CD4-positive, alpha-beta T cell treated with Interleukin-10 for 1 hour (primary cell): Measurements from ENCODE around the gene KRTAP3-2.

ENCODE experiments used
- DNase-seq: peaks from one replicate; pipeline ENCODE4 v3.0.0-alpha.2; 2020

KRTAP3-2 gene

DNA sequence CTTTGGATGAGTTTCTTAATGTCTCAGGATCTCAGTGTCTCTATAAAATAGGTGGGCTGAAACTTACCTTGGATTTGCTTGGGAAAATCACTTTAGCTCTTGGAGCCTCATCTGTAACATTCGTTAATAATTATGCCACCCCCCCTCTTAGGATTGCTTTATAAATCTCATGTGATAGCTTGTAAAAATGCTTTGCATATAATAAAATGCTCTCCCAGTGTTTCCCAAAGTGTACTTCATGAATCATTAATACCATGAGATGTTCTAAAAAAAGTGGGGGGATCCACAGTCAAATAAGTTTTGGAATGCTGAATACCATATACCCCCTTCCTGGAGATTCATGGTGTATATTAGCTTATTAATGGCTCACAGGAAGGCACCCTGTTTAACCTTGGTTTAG lies 38.1 kb downstream of the KRTAP3-2 start:
- DNase-seq = no peak

DNA sequence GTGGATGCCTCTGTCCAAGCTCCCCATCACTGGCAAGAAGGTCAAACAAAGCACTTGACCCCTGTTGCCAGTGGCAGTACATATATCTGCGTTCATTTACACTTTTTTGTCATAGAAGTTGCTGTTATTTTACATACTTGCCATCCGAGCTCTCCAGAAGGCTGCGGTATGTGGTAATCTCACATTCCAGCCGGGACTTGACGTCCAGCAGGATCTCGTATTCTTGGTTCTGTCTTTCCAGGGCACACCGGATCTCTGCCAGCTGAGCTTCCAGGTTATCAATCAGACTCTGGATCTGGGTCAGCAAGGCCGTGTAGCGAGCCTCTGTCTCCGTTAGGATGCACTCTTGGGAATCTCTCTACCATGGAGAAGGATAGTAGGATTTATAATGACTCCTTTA lies 39.6 kb downstream of the KRTAP3-2 start:
- DNase-seq = no peak

DNA sequence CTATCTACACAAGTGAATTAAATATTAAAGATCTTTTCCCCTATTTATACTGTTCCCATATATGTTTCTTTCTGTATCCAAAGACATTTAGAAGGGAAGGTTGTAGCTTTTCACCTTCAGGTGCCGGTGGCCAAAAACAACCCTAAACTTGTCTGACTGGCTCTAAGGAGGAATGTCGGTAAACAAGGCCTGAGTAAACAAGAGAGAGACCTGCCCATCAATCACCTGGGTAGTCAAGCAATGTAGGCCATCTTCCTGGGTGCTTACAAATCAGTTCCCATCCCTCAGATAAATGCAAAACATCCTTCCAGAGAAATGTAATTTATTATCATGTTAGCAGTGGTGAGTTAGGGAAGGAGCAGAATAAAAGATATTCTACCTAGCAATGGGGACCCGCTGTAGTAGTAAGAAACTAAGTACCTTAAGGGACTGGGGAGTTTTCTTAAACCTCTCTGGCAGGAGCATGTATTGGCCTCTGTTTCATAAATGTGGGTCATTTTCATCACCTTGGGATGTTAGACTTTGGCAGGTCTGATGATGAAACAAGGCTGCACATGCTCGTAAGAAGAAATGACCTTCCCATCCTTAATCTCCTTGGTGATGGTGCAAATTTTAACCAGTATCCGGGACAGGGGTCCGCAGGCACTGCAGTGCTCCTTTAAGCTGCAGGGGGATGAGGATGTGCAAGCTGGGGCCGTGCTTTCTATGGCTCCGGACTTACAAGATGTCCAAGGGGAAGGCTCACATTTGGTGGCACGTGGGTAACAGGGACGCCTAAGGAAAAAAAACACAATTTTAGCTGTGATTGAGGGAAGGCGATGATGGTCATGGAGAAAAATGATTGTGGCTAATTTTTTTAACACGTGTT lies 41.4 kb downstream of the KRTAP3-2 start:
- DNase-seq = no peak

DNA sequence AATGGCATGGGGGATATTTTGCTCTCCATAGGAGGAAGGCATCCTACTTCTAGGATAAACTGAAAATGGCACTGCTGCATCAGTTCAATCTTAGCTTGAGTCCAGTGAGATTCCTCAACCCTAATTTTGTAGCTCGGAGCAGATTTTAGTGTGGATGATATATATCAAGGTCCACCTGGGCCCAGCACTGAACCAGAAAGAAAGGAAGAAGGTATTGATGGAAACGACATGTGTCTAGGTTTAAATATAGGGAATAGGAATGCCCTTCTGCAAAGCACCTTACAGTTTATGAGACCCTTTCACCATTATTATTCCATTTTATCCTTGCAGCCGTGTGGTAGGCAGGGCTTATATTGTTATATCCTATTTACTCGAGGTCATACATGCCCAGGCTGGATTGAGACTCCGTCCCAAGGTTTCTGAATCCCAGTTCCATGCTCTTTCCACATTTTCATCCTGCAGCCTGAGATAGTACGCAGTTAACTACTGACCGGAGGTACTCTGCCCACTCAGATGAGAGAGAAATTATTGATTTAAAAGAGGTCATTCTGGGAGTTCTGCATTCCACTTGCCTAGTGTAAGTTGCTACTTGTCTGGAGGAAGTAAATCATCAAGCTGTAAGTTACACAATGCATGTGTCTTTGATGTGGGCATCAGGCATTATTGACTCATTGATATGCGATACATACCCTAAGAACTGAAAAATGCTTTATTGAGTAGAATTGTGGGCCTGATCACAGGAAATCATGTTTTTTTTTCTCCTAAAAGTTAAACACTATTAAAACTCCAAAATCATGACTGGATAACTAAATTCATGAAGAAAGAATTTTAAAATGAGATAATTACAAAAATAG lies 43.1 kb downstream of the KRTAP3-2 start:
- no peak for DNase-seq

DNA sequence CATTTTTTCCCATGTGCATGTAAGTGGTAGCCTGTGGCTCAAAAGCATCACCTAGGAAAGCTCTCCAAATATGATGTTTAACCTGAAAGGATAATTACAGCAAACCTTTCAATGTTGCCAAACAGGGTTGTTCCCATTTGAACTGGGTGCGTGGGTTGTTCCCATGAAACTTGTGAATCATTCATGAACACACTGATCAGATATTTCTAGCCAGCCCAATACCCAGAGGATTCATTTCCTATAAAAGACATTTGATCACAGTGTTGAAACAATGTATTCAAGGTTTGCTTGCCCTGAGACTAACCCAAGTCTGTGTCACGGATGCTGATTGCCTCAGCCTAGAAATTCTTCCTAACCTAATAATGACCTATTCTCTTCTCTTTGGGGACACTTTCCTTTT lies 45.8 kb downstream of the KRTAP3-2 start:
- no peak for DNase-seq

DNA sequence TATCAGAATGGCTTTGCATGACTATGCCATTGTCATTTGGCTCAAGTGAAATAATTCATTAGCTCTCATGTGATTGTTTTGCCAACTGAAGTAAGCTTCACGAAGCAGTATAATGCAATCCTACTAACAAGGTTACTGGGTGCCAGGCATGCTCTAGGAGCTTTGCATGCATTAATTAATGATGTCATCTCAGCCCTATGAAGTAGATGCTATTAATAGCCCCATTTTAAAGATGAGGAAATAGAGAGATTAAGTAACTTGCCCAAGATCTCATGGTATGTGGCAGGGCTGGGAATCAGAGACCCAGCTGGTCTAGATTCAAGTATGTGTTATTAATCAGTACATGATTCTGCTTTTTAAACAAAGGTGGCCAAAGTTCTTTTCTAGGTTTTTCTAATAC lies 47.0 kb downstream of the KRTAP3-2 start:
- DNase-seq = no peak

DNA sequence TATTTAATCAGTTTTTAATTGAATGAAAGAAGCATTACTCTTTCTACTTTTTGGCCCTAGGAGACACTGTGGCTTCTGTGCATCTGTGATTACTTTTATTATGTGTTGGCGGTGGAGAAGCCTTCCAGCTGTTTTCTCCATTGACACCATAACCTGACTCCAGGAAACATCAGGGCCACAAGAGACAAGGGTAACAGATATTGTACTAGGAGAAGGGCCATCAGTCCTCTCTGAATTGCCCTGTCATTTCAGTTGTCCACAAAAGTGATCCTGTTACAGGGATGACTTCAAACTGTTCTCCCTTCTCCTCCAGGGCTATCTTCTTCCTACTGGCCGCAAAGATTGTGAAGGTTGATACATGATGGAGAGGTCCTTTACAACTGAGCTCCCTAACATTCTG lies 47.6 kb downstream of the KRTAP3-2 start:
- DNase-seq = no peak

DNA sequence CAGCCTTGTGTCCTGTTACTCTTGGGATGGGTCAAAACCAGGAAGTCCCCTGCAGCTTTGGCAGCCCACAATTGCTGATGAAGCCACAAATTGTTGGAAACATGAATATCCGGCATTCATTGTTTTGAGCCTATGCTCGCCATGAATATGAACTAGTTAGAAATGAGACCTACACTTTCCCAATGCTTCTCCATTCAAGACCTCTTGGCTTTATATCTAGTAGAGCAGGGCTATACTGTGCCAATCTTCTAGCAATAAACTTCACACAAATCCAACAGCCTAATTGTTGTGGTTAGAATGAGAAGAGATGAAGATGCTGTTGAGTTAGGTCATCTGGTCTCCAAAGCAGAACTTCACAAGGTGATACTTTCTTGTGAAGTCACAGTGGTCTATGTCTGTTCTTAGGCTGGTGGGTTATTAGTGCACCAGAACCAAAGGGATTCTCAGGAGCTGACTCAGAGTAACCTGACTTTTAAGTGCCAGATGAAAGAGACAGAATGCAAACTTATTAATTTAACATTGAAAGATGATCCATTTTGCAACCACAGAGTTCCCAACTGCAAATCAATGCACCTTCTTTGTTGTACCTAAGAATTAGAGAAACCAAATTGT lies 48.6 kb downstream of the KRTAP3-2 start:
- no peak for DNase-seq

DNA sequence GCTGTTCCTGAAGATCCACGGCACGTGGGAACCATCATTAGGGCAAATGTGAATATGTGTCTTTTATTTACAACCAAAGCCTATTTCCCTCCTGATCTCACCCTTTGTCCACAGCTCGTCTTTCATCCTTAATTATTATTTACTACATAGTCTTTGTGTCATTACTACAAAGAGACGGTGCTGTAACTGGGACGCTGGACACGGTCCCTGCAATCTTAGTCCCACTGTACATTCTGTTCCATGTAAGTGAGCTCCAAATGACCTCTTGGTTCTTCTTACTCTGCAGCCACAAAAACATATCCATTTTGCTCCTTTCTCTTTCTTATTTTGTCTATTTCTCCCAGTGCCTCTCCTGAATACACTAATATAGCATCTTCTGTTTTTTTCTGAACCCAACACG lies 49.5 kb downstream of the KRTAP3-2 start:
- no peak for DNase-seq

DNA sequence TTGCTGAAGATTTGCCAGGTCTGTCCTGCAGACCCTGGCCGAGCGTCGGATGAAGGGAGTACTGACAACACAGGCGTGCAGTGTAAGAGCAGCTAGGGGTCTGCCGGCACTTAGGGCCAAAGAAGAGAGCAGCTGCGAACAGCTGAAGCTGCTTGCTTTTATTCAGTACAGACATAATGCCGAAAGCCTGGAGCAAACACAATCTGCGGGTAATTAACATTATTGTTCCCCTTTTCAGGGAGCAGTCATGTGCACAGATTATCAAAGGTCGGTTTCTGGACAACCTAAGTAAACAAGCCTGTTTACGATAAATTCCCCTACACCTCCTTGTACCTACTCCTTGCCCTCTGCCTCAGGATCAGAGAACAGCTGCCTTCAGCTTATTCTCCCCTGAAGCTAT lies 50.3 kb downstream of the KRTAP3-2 start:
- no peak for DNase-seq
